GM12874 (cell line): Measurements from ENCODE around the gene ATP5F1B.

Source experiments
- TF ChIP-seq, protein P1 (sequence below): IDR thresholded peaks from 2 replicates; pipeline ENCODE4 v1.5.1; 2011; ENCODE audit warnings: low read depth, mild to moderate bottlenecking, control low read depth, low read length, moderate library complexity; ENCODE audit not compliant: insufficient read depth

The ATP5F1B gene

DNA sequence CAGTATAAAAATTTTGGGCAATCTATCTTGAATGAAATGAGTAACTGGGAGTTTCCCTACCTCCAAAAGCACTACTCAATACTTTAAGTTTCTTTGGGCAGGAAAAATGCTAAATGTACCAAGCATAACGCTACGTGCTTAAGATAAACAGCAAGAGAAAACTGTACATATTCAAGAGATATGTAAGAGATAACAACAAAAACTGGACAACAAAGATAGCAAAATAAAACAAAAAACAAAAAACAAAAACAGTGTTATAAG lies 22.3 kb upstream of the ATP5F1B start:
- TF ChIP-seq, protein P1, sequence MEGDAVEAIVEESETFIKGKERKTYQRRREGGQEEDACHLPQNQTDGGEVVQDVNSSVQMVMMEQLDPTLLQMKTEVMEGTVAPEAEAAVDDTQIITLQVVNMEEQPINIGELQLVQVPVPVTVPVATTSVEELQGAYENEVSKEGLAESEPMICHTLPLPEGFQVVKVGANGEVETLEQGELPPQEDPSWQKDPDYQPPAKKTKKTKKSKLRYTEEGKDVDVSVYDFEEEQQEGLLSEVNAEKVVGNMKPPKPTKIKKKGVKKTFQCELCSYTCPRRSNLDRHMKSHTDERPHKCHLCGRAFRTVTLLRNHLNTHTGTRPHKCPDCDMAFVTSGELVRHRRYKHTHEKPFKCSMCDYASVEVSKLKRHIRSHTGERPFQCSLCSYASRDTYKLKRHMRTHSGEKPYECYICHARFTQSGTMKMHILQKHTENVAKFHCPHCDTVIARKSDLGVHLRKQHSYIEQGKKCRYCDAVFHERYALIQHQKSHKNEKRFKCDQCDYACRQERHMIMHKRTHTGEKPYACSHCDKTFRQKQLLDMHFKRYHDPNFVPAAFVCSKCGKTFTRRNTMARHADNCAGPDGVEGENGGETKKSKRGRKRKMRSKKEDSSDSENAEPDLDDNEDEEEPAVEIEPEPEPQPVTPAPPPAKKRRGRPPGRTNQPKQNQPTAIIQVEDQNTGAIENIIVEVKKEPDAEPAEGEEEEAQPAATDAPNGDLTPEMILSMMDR: no peak

DNA sequence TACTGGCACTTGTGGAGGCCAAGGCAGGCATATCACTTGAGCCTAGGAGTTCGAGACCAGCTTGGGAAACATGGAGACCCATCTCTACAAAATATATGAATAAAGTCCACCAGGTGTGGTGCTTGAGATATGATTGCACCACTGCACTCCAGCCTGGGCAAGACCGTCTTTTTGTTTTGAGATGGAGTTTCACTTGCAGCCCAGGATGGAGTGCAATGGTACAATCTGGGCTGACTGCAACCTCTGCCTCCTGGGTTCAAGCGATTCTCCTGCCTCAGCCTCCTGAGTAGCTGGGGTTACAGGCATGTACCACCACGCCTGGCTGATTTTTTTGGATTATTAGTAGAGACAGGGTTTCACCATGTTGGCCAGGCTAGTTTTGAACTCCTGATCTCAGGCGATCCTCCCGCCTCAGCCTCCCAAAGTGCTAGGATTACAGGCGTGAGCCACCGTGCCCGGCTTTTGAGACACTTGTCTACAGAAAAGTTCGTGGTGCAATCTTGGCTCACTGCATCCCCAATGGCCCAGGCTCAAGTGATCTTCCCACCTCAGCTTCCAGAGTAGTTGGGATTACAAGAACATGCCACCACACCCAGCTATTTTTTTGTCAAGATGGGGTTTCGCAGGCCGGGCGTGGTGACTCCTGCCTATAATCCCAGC lies 16.3 kb upstream of the ATP5F1B start:
- TF ChIP-seq, protein P1: no peak

DNA sequence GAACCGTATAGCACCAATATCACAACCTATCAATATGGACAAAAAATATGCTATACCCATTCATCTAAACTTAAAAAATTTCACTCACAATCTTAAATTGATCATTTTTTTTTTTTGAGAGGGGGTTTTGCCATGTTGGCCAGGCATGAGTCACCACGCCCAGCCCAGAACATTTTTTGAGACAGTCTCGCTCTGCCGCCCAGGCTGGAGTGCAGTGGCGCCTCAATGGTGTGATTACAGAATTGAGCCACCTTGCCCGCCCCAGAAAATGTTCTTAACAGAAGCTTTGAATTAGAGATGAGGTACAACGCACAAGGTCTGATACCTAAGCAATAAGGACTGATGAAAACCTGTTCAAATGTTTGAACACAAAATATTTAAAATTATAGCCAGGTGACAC lies 15.8 kb upstream of the ATP5F1B start:
- TF ChIP-seq, protein P1: no peak

DNA sequence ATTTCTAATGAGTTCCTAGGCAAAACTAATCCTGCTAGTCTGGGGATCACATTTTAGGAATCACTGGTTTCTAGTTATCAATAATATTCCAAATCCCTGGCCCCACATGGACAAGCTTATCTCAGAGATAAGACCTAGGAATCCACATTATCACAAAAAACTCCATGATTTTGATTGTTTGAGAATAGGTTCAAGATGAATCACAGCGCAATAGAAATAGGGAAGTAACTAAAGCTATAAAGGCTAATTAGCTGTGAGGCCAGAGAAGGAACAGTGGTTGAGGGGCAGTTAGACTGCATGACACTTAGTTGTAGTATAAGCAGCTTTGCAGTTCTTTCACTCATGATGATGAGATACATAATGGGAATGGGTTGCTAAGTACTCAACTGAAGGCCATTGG lies 13.1 kb upstream of the ATP5F1B start:
- TF ChIP-seq, protein P1: no peak

DNA sequence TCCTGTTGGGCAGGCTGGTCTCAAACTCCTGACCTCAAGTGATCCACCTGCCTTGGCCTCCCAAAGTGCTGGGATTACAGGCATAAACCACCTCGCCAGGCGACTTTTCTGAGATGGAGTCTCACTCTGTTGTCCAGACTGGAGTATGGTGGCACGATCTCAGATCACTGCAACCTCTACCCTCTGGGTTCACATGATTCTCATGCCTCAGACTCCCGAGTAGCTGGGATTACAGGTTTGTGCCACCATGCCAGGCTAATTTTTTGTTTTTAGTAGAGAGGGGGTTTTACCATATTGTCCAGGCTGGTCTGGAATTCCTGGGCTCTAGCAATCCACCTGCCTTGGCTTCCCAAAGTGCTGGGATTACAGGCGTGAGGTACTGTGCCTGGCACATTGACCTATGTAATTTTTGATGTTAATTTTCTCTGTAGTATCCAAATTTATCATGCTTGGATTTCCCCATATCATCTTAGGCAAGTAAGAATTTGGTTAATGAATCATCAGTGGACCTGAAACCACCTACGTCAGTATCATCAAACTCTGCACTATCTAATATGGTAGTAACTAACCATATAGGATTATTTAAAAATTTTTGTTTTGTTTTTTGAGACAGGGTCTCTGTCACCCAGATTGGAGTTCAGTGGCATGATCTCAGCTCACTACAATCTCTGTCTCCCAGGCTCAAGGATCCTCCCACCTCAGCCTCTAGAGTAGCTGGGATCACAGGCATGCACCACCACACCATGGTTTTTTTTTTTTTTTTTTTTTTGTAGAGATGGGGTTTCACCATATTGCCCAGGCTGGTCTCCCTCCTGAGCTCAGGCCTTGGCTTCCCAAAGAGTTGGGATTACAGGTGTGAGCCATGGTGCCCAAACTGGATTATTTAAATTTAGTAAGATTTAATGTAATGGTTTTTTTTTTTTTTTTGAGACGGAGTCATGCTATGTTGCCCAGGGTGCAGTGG lies 11.9 kb upstream of the ATP5F1B start:
- TF ChIP-seq, protein P1: no peak

DNA sequence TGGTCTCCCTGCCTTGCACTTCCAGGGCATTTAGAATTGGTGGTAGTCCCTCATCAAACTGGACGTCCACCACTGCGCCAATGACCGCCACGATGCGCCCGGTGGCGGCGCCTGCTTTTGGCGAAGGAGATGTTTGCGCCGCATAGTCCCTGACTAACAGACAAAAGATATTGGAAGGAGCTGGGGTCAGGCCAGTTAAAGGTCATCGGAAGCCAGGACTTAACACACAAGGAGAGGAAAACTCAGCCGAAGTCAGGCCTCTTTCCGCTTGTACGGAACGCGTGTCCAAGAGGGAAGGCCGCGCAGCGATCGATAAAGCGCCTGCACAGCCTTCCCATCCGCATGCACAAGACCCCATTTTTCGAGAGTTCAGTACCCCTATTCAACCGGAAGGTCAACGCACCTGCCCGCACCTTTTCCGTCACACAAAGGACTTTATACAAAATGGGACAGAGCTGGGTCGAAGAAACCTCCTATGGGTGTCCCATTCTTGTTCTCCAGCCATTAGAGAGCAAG lies 525 bp downstream of the ATP5F1B start:
- TF ChIP-seq, protein P1: no peak

DNA sequence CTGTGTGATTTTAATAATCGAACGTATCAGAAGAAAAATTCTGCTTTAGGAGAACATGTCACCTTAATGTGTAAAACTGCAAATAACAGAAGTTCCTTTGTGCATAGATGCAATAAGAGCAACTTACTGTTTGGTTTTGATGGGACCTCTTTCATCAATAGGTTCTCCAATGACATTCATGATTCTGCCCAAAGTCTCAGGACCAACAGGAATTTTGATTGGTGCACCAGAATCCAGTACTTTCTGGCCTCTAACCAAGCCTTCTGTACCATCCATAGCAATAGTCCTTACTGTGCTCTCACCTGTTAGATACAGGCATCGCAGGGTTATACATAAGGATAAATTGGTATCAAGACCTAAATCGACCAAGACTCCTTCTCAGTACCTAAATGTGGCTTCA lies 1.1 kb downstream of the ATP5F1B start:
- TF ChIP-seq, protein P1: no peak
